Stimulated activated CD4-positive, alpha-beta T cell treated with anti-CD3 and anti-CD28 coated beads, Interleukin-15, amount 100 ng/mL, for 24 hours (primary cell): ENCODE results near the gene TRIM71.
"Not testable (repeated sequence)": the region's sequence is repeated elsewhere in the genome, so short reads cannot be mapped to it uniquely, and the experiment has no call there.

Experiments
- DNase-seq: peaks from one replicate; pipeline ENCODE4 v3.0.0-alpha.2; 2020

TRIM71 gene

GRCh38 chr3:32844322-32844654 lies 26.5 kb downstream of the TRIM71 start:
- no peak for DNase-seq

GRCh38 chr3:32844914-32845313 lies 27.1 kb downstream of the TRIM71 start:
- DNase-seq: no peak

GRCh38 chr3:32845546-32845945 lies 27.7 kb downstream of the TRIM71 start:
- not testable (repeated sequence) for DNase-seq

- not testable (repeated sequence) for DNase-seq
Measured at GRCh38 chr3:32847045-32847444, 29.2 kb downstream of the TRIM71 start.

GRCh38 chr3:32847528-32847927 lies 29.7 kb downstream of the TRIM71 start:
- no peak for DNase-seq

GRCh38 chr3:32848215-32848614 lies 30.4 kb downstream of the TRIM71 start:
- no peak for DNase-seq

- DNase-seq: no peak
Measured at GRCh38 chr3:32849046-32849445, 31.2 kb downstream of the TRIM71 start.

GRCh38 chr3:32850226-32850625 lies 32.4 kb downstream of the TRIM71 start:
- DNase-seq: no peak

- DNase-seq: no peak
Measured at GRCh38 chr3:32850636-32851035, 32.8 kb downstream of the TRIM71 start.

- no peak for DNase-seq
Measured at GRCh38 chr3:32852146-32852545, 34.3 kb downstream of the TRIM71 start.

- no peak for DNase-seq
Measured at GRCh38 chr3:32855350-32855953, 37.7 kb downstream of the TRIM71 start.

GRCh38 chr3:32856355-32856889 lies 38.6 kb downstream of the TRIM71 start:
- DNase-seq: no peak

GRCh38 chr3:32856901-32857507 lies 39.2 kb downstream of the TRIM71 start:
- no peak for DNase-seq

- DNase-seq: no peak
Measured at GRCh38 chr3:32857921-32858320, 40.1 kb downstream of the TRIM71 start.

GRCh38 chr3:32859604-32860237 lies 41.9 kb downstream of the TRIM71 start:
- no peak for DNase-seq

- no peak for DNase-seq
Measured at GRCh38 chr3:32860499-32860898, 42.7 kb downstream of the TRIM71 start.

- no peak for DNase-seq
Measured at GRCh38 chr3:32861681-32862080, 43.9 kb downstream of the TRIM71 start.

GRCh38 chr3:32862247-32862935 lies 44.6 kb downstream of the TRIM71 start:
- DNase-seq: no peak

GRCh38 chr3:32862936-32863487 lies 45.2 kb downstream of the TRIM71 start:
- DNase-seq: no peak

- no peak for DNase-seq
Measured at GRCh38 chr3:32865383-32865782, 47.6 kb downstream of the TRIM71 start.

- no peak for DNase-seq
Measured at GRCh38 chr3:32866533-32866932, 48.7 kb downstream of the TRIM71 start.

- DNase-seq: no peak
Measured at GRCh38 chr3:32867954-32868353, 50.2 kb downstream of the TRIM71 start.

GRCh38 chr3:32868719-32869512 lies 51.1 kb downstream of the TRIM71 start:
- DNase-seq: no peak
